ENCODE results near the gene MCTP1.

- no peak for TF ChIP-seq CTCF (IDR thresholded peaks at IDR 0.05)
- no peak for TF ChIP-seq POLR2A (IDR thresholded peaks at IDR 0.05)
- no peak for TF ChIP-seq EP300 (IDR thresholded peaks at IDR 0.05)
These were observed 476.9 kb downstream of the MCTP1 start for GRCh38 chr5:94807985-94808384.

Measured in tibial nerve (tissue), 4 donors.